SIG-M5 treated with dmso at 0.1 percent for 504 hours (cell line): Measurements from ENCODE around the gene A2M.

Experiments
- DNase-seq: peaks from one replicate; lab custom pipeline; 2025; ENCODE audit not compliant: unreplicated experiment; lab: John Stamatoyannopoulos, UW

A2M gene

DNA sequence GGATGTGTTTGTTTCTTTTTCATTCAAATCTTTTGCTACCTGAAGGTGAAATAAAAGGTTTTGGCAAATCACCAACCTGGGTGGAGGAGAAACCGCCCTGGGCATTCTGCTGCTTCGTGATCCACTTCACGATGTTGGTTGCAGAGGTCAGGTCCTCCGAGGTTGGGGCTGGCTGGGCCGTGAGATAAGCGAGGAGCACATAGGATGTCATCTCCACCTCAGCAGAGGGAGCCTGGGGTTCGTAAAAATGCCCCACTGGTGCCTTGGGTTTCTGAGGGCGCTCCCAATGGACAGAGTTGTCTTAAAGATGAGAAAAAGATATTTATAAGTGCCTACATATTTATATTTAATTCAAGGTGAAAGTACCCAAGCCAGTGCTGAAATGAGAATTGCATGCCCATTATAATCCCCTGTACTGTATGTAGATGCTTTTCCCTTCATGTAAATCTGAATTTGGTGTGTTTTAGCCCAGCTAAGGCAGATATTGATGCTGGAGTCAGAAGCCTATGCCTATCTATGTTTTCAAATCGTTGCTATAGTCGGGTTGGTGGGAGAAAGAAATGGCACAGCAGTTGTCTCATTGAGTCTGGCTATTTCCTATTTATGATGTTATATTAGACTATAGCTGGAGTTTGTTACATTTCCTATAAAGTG, 41.1 kb downstream of the A2M start:
- no peak for DNase-seq

DNA sequence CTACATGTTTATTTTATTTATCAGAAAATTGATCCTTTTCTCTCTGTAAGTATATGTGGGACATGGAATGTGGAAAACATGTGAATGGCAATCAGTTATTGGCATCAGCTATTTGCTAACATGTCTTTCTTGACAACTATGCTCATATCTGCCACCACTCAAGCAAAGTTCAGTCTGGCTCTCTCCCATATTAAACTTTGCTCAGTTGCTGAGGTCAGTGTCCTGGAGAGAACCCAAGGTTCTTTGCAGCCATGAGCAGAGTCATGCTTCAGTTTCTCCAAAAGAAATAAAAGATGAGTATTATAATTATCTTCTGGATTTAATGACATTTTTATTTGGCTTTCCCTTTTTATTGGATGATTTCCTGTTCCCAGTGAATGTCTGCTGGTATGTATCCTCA, 42.6 kb downstream of the A2M start:
- no peak for DNase-seq

DNA sequence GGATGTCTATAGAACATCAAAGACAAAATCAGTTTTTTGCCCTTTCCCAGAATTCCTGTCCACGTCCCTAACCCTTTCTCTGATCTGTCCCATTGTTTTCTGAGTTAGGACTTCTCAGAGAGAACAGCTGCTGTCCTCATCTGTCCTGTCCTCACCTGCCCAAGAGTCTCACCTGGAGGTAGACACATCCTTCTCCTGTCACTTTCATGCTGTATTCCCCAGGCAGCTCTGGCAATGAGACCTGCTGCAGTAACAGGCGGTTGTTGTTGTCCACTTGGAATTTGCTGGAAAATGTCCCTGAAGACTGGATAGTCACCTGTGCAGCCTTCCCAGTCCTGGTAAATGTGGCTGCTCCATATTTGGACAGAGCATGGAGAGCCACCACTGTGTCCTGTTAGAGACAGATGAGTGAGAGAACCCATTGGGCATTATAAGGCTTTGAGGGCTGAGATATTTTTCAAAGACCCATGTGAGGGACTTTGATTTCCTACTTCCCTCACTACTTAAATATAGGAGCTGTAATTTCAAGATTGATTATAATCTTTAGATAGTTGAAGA, 43.2 kb downstream of the A2M start:
- DNase-seq, result no peak

DNA sequence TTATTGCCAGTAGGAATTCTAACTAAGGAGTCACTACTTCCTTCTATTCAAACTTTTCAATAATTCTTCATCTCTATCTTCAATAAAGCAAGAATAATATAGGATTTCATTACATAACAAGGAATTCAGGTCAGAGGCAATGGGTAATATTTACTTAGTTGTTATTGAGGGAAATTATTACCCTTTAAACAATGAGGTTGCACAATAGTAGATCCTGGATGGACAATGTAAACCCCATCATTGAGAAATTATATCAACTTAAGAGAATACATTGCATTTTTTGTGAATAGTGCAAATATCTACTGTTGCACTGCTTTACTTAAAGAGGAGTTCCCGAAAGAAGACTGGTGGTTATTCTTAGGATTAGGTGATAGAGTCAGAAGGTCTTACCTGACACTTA, 43.8 kb downstream of the A2M start:
- DNase-seq, result no peak

DNA sequence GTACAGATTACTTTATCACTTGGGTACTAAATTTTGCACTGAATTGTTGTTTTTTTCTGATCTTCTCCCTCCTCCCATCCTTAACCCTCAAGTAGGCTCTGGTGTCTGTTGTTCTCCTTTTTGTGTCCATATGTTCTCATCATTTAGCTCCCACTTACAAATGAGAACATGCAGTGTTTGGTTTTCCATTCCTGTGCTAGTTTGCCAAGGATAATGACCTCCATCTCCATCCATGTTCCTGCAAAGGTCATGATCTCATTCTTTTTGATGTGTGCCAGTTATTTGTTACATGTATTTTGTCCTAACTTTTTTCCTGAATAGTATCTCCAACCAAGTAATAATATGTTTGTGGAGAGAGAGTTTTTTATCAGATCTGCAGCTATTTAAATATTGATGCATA, 44.2 kb downstream of the A2M start:
- no peak for DNase-seq

DNA sequence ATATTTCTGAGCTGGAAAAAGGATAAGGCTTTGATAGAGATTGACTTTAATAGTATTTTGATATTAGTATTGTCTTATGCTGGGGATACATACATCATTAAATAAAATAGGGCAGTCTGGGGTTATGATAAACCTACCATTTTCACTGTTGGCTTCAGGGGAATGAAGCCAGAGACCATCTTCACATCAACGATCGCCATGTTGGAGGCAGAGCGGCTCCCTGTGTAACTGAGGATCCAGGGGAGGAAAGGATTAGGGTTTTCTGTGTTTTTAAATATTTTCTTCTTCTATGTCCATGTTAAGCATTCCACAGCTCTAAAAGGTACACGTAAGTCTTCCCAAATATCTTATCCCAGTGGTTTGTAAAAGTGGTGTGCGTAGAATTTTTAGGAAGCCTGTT, 45.4 kb downstream of the A2M start:
- no peak for DNase-seq

DNA sequence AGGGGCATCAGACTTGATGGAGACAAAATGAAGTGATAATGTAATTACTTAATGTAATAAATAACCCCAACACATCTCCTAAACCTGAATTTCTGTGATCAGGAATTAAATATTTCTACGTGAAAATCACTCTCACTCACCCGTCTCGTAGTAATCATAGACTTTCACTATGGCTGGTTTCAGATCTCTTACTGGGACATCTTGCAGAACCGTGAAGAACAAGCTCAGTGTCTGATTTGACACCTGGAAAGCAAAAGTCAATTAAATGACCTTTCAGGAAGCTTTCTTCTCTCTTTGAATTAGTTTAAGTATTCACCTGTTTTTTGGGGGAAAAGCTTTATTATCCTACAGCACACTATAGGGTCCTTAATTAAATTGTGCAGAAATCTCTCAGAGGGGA, 47.1 kb downstream of the A2M start:
- DNase-seq, result no peak

GRCh38 chr12:9068086-9068485, 47.6 kb downstream of the A2M start:
- no peak for DNase-seq

GRCh38 chr12:9066755-9067423, 48.8 kb downstream of the A2M start:
- DNase-seq, result no peak

GRCh38 chr12:9066183-9066623, 49.5 kb downstream of the A2M start:
- no peak for DNase-seq

- DNase-seq, result no peak
Measured at GRCh38 chr12:9065607-9065856, 50.2 kb downstream of the A2M start.

GRCh38 chr12:9064815-9065606, 50.7 kb downstream of the A2M start:
- peak; percentile 22 for DNase-seq

DNA sequence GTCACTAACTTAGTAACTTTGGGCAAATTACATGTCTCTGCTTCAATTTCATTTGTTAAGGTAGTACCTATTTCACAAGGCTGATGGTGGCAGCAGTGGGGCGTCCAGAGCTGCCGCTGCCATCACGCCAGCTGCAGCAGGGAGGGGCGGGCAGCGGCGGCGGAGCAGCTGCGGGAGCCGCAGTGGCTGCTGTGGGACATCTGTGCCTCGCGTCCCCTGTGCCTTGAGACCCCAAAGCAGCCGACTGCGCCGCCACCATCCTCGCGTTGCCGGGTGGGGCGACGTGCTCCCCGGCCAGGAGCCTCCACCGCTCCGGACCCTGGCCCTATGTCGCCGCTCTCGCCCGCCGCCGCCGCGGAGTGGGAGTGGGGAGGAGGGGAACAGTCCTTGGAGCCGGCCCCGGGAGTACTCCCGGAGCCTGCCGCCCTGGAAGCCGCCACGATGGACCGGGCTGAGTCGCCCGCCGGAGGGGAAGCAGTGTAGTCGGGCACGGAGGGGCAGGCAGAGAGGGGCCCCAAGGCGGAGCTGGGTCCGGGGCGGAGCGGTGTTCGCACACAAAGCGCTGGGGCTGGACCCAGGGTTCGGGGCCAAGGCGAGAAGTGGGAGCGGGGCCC, 51.4 kb downstream of the A2M start:
- DNase-seq, result peak; percentile 71

- DNase-seq, result no peak
Measured at GRCh38 chr12:9052610-9053009, 63.1 kb downstream of the A2M start.

- peak; percentile 32 for DNase-seq
Measured at GRCh38 chr12:9051158-9051550, 64.6 kb downstream of the A2M start.

DNA sequence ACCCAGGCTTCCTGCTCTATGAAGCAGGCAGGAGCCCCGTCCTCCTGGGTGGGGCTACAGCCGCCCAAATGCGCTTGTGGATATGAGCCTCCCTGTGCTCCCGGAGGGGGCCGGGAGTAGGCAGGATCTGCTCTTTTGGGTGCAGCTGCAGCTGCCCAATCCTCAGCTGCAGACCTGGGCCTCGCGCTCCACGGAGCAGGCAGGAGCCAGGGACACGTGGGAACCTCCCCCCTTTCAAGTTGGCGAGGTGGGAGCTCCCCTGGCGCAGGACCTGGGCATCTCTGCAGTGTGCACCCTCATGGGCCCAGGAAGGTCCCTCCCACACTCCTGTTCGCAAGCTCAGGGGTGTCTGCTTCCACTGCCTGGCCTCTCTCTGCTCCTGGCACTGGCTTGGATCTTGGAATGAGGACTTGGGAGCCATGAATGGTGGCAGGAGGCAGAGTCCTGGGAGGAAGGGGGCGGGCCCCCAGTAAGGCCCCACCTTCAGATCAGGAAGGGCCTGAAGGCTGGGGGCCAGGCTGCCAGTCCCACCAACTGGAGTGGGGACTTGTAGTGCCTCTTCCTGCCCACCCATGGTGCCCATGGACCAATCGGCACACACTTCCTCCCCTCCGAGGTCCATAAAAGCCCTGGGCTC, 65.1 kb downstream of the A2M start:
- DNase-seq, result no peak

- DNase-seq, result peak; percentile 81
Measured at GRCh38 chr12:9049520-9050133, 66.1 kb downstream of the A2M start.

GRCh38 chr12:9048930-9049329, 66.8 kb downstream of the A2M start:
- DNase-seq, result no peak

DNA sequence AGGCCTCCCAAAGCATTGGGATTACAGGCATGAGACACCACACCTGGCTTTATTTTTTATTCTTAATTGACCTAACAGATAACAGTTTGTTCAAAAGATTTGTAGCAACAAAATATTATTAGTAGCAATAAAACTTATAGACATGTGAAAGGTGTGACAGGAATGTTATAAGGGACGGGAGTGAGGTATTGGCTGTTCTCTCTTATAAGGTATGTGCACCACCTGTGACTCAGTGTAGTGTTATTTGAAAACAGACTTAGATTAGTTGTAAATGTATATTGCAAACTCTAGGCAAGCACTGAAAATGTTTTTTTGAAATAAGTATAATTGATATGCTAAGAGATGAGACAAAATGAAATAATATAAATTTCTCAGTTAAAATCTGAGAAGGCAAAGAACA, 68.6 kb downstream of the A2M start:
- DNase-seq, result no peak

GRCh38 chr12:9043766-9044165, 72.0 kb downstream of the A2M start:
- DNase-seq, result no peak

- DNase-seq, result no peak
Measured at GRCh38 chr12:9041321-9041720, 74.4 kb downstream of the A2M start.
